Fibroblast of peridontal ligament (primary cell): ENCODE data around the gene TARBP2.
"Not testable (repeated sequence)": the region's sequence is repeated elsewhere in the genome, so short reads cannot be mapped to it uniquely, and the experiment has no call there.

Source experiments
- DNase-seq: peaks from one replicate; pipeline ENCODE4 v3.0.0-alpha.2; 2010; ENCODE audit errors: extremely low read depth

Gene TARBP2

GRCh38 chr12:53513712-53514410, 12.8 kb downstream of the TARBP2 start:
- no peak for DNase-seq

- DNase-seq: no peak
Observed at GRCh38 chr12:53514628-53515290, 13.7 kb downstream of the TARBP2 start.

- DNase-seq: no peak
Observed at GRCh38 chr12:53515291-53515680, 14.2 kb downstream of the TARBP2 start.

GRCh38 chr12:53516758-53517455, 15.8 kb downstream of the TARBP2 start:
- DNase-seq: no peak

GRCh38 chr12:53518381-53518780, 17.3 kb downstream of the TARBP2 start:
- no peak for DNase-seq

- no peak for DNase-seq
Observed at GRCh38 chr12:53523131-53523530, 22.0 kb downstream of the TARBP2 start.

GRCh38 chr12:53524476-53524875, 23.4 kb downstream of the TARBP2 start:
- no peak for DNase-seq

GRCh38 chr12:53530061-53530460, 29.0 kb downstream of the TARBP2 start:
- no peak for DNase-seq

GRCh38 chr12:53530920-53531319, 29.8 kb downstream of the TARBP2 start:
- DNase-seq: peak; percentile 27

GRCh38 chr12:53532021-53532420, 30.9 kb downstream of the TARBP2 start:
- no peak for DNase-seq

- DNase-seq: no peak
Observed at GRCh38 chr12:53532524-53533445, 31.7 kb downstream of the TARBP2 start.

GRCh38 chr12:53533471-53533870, 32.4 kb downstream of the TARBP2 start:
- DNase-seq: no peak

- no peak for DNase-seq
Observed at GRCh38 chr12:53536962-53537361, 35.9 kb downstream of the TARBP2 start.

- DNase-seq: peak; percentile 73
Observed at GRCh38 chr12:53538209-53538689, 37.2 kb downstream of the TARBP2 start.

GRCh38 chr12:53539526-53539925, 38.4 kb downstream of the TARBP2 start:
- DNase-seq: no peak

- DNase-seq: peak; percentile 83
Observed at GRCh38 chr12:53543539-53543938, 42.5 kb downstream of the TARBP2 start.

GRCh38 chr12:53548354-53548753, 47.3 kb downstream of the TARBP2 start:
- not testable (repeated sequence) for DNase-seq

GRCh38 chr12:53550131-53550530, 49.0 kb downstream of the TARBP2 start:
- DNase-seq: not testable (repeated sequence)

- no peak for DNase-seq
Observed at GRCh38 chr12:53550595-53550994, 49.5 kb downstream of the TARBP2 start.

- no peak for DNase-seq
Observed at GRCh38 chr12:53551889-53552291, 50.8 kb downstream of the TARBP2 start.
